GM12874 (cell line): ENCODE measurements around the gene MAST4.

Source experiments
- TF ChIP-seq, protein P1 (sequence below): IDR thresholded peaks from 2 replicates; pipeline ENCODE4 v1.5.1; 2011; ENCODE audit warnings: low read depth, mild to moderate bottlenecking, control low read depth, low read length, moderate library complexity; ENCODE audit not compliant: insufficient read depth

The MAST4 gene

DNA sequence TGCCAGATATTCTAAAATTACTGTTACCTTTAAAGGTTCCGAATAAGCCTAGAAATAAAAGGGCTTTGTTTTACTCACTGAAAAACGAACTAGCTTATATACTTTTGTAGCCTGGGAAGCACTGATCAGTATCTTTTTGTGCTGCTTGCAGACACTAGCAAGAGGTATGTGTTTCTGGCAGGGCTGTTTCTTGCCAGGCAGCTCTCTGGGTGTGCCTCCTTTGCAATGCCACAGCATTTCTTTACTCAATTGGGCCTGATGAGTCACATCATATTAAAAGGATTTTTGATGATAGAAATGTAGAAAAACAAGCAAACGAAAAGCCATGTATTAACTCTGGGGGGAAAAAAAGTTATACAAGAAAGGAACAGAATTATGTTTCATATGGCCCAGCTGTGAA is 564.8 kb downstream of the MAST4 start:
- TF ChIP-seq, protein P1, sequence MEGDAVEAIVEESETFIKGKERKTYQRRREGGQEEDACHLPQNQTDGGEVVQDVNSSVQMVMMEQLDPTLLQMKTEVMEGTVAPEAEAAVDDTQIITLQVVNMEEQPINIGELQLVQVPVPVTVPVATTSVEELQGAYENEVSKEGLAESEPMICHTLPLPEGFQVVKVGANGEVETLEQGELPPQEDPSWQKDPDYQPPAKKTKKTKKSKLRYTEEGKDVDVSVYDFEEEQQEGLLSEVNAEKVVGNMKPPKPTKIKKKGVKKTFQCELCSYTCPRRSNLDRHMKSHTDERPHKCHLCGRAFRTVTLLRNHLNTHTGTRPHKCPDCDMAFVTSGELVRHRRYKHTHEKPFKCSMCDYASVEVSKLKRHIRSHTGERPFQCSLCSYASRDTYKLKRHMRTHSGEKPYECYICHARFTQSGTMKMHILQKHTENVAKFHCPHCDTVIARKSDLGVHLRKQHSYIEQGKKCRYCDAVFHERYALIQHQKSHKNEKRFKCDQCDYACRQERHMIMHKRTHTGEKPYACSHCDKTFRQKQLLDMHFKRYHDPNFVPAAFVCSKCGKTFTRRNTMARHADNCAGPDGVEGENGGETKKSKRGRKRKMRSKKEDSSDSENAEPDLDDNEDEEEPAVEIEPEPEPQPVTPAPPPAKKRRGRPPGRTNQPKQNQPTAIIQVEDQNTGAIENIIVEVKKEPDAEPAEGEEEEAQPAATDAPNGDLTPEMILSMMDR, result no peak

DNA sequence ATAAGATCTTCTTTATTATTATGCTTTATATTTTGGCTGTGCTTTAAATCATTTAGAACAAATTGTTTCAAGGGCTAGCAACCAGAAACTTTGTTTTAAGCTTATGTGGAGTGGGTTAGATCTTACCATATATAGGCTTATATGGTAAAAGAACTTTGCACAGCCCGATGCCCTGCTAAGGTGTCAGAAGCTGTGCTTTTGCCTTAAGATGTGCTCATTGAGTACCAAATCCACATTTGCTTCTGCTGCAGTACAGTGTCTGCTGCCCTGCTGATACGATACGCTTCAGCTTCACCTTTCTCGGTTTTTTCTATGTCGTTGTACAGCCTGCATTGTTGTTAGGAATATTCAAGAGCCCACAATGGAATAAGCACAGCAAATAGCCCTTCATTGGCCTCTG is 565.6 kb downstream of the MAST4 start:
- TF ChIP-seq, protein P1, result no peak

DNA sequence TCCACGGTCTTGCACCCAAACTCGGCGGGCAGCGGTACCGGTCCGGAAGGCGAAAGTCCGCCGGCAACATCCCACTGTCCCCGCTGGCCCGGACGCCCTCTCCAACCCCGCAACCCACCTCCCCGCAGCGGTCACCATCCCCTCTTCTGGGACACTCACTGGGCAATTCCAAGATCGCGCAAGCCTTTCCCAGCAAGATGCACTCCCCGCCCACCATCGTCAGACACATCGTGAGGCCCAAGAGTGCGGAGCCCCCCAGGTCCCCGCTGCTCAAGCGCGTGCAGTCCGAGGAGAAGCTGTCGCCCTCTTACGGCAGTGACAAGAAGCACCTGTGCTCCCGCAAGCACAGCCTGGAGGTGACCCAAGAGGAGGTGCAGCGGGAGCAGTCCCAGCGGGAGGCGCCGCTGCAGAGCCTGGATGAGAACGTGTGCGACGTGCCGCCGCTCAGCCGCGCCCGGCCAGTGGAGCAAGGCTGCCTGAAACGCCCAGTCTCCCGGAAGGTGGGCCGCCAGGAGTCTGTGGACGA is 567.1 kb downstream of the MAST4 start:
- TF ChIP-seq, protein P1, result no peak

DNA sequence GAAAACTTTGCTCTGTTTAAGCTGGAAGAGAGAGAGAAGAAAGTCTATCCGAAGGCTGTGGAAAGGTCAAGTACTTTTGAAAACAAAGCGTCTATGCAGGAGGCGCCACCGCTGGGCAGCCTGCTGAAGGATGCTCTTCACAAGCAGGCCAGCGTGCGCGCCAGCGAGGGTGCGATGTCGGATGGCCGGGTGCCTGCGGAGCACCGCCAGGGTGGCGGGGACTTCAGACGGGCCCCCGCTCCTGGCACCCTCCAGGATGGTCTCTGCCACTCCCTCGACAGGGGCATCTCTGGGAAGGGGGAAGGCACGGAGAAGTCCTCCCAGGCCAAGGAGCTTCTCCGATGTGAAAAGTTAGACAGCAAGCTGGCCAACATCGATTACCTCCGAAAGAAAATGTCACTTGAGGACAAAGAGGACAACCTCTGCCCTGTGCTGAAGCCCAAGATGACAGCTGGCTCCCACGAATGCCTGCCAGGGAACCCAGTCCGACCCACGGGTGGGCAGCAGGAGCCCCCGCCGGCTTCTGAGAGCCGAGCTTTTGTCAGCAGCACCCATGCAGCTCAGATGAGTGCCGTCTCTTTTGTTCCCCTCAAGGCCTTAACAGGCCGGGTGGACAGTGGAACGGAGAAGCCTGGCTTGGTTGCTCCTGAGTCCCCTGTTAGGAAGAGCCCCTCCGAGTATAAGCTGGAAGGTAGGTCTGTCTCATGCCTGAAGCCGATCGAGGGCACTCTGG is 567.8 kb downstream of the MAST4 start:
- TF ChIP-seq, protein P1, result no peak

DNA sequence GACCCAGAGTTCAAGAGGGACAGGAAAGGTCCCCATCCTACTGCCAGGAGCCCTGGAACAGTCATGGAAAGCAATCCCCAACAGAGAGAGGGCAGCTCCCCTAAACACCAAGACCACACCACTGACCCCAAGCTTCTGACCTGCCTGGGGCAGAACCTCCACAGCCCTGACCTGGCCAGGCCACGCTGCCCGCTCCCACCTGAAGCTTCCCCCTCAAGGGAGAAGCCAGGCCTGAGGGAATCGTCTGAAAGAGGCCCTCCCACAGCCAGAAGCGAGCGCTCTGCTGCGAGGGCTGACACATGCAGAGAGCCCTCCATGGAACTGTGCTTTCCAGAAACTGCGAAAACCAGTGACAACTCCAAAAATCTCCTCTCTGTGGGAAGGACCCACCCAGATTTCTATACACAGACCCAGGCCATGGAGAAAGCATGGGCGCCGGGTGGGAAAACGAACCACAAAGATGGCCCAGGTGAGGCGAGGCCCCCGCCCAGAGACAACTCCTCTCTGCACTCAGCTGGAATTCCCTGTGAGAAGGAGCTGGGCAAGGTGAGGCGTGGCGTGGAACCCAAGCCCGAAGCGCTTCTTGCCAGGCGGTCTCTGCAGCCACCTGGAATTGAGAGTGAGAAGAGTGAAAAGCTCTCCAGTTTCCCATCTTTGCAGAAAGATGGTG is 568.8 kb downstream of the MAST4 start:
- TF ChIP-seq, protein P1, result no peak

DNA sequence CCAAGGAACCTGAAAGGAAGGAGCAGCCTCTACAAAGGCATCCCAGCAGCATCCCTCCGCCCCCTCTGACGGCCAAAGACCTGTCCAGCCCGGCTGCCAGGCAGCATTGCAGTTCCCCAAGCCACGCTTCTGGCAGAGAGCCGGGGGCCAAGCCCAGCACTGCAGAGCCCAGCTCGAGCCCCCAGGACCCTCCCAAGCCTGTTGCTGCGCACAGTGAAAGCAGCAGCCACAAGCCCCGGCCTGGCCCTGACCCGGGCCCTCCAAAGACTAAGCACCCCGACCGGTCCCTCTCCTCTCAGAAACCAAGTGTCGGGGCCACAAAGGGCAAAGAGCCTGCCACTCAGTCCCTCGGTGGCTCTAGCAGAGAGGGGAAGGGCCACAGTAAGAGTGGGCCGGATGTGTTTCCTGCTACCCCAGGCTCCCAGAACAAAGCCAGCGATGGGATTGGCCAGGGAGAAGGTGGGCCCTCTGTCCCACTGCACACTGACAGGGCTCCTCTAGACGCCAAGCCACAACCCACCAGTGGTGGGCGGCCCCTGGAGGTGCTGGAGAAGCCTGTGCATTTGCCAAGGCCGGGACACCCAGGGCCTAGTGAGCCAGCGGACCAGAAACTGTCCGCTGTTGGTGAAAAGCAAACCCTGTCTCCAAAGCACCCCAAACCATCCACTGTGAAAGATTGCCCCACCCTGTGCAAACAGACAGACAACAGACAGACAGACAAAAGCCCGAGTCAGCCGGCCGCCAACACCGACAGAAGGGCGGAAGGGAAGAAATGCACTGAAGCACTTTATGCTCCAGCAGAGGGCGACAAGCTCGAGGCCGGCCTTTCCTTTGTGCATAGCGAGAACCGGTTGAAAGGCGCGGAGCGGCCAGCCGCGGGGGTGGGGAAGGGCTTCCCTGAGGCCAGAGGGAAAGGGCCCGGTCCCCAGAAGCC is 569.6 kb downstream of the MAST4 start:
- TF ChIP-seq, protein P1, result peak; percentile 87
